ENCODE measurements around the gene MCTS1.
"Not testable (repeated sequence)": the region's sequence is repeated elsewhere in the genome, so short reads cannot be mapped to it uniquely, and the experiment has no call there.

The MCTS1 gene

GRCh38 chrX:120629667-120630537, 26.0 kb downstream of the MCTS1 start, which contains the start of gene C1GALT1C1:
C1GALT1C1 (minus strand) TSS chrX:120630054; CDS start chrX:120627166, 2,888 bp downstream.
- DNase-seq, result peak; percentile 89

- DNase-seq, result no peak
Observed at GRCh38 chrX:120638619-120639018, 34.7 kb downstream of the MCTS1 start.

- no peak for DNase-seq
Observed at GRCh38 chrX:120642871-120643270, 39.0 kb downstream of the MCTS1 start.

GRCh38 chrX:120647127-120647526, 43.2 kb downstream of the MCTS1 start:
- DNase-seq, result no peak

GRCh38 chrX:120652256-120652655, 48.4 kb downstream of the MCTS1 start:
- not testable (repeated sequence) for DNase-seq

DNA sequence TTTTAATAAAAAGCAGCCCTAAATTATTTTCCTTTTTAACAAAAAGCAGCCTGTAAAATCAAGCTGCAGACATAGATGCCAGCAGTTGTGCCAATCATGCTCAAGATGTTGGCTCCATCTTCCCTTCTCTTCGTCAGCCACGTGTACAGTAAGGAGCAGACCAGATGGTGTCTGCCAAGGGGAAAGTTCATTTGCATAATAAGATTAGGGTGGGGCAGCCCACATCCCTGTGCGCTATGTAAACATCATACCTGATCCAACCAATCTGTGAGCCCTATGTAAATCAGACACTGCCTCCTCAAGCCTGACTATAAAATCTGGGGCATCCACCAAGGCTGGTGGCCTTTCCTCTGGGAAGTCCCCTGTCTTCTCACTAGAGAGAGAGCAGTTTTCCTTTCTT, 49.1 kb downstream of the MCTS1 start:
- DNase-seq, result no peak

DNA sequence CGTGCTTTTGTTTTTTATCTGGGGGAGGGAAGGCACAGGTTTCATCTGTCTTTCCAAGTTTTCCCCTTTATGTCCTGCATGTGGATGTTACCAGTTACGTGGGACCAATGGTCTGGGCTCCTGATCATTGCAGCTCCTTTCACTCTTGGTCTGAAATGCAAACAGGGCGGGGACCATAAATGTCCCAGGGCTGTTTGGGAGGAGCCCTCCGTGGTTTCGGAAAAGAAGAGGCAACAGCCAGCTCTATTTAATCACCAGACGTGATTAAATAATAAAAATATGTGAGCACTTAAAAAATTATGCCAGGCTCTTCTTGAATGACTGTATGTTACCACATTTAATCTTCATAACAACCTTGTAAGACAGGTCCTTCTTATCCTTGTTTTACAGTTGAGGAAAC, 56.7 kb downstream of the MCTS1 start:
- DNase-seq, result no peak
